ENCODE data around the gene LSM4. TPM values are rescaled to one million over a fixed set of nuclear protein-coding genes. Genes with fewer than 3 reads are reported as not detected.

Gene LSM4
- total and polyA plus RNA-seq, 2 of the 13 experiments (the other 11 are each of a cell fraction or from before 2014, with no cell fraction given): 65.8 to 166 TPM

- TF ChIP-seq PRDM15 (CRISPR knock-in tag; IDR thresholded peaks at IDR 0.05) (no peak), ZNF589 (CRISPR knock-in tag; conservative IDR thresholded peaks at IDR 0.05) (no peak), ZNF841 (CRISPR knock-in tag; IDR thresholded peaks at IDR 0.05; ENCODE audit: borderline replicate concordance) (no peak), ZBTB7B (CRISPR knock-in tag; IDR thresholded peaks at IDR 0.05) (peak; percentile 76), MIER2 (CRISPR knock-in tag; IDR thresholded peaks at IDR 0.05) (peak; percentile 62; the same call in 1 of the 2 replicates), ZNF512 (CRISPR knock-in tag; IDR thresholded peaks at IDR 0.05) (no peak), ZNF382 (CRISPR knock-in tag; IDR thresholded peaks at IDR 0.05; ENCODE audit: borderline replicate concordance) (no peak), CERS6 (CRISPR knock-in tag; IDR thresholded peaks at IDR 0.05) (no peak), ZNF333 (CRISPR knock-in tag; IDR thresholded peaks at IDR 0.05; ENCODE audit: borderline replicate concordance) (no peak), ZNF691 (CRISPR knock-in tag; IDR thresholded peaks at IDR 0.05; ENCODE audit: borderline replicate concordance, low read depth) (peak; percentile 59; the same call in 1 of the 2 replicates), ZGPAT (CRISPR knock-in tag; IDR thresholded peaks at IDR 0.05) (peak; percentile 70), RFX5 (IDR thresholded peaks at IDR 0.05; ENCODE audit: low read depth, low read length) (no peak), ZNF672 (CRISPR knock-in tag; IDR thresholded peaks at IDR 0.05) (no peak), TFDP1 (CRISPR knock-in tag; IDR thresholded peaks at IDR 0.05; ENCODE audit: borderline replicate concordance) (no peak), ERF (CRISPR knock-in tag; IDR thresholded peaks at IDR 0.05) (peak; percentile 83), HNRNPH1 (optimal IDR thresholded peaks at IDR 0.05; ENCODE audit: low read depth, low read length) (no peak), GTF2F1 (IDR thresholded peaks at IDR 0.05; ENCODE audit: low read length) (no peak)
These were observed 3.2 kb downstream of the LSM4 start (continued) for GRCh38 chr19:18319591-18320135.
